GM19397 (cell line): ENCODE measurements around the gene PRAMEF5.
"Not testable (repeated sequence)": the region's sequence is repeated elsewhere in the genome, so short reads cannot be mapped to it uniquely, and the experiment has no call there.

Experiments used
- ATAC-seq: cut with Tn5 transposase; IDR thresholded peaks from one replicate; pipeline ENCODE4 v1.9.1; 2021; ENCODE audit warnings: mild to moderate bottlenecking, moderate library complexity; ENCODE audit not compliant: unreplicated experiment

The PRAMEF5 gene

GRCh38 chr1:13265124-13265523, 11.1 kb downstream of the PRAMEF5 start:
- not testable (repeated sequence) for ATAC-seq

GRCh38 chr1:13277016-13277415, 23.0 kb downstream of the PRAMEF5 start:
- not testable (repeated sequence) for ATAC-seq

- ATAC-seq = not testable (repeated sequence)
Measured at GRCh38 chr1:13279617-13280016, 25.6 kb downstream of the PRAMEF5 start.

GRCh38 chr1:13285037-13285436, 31.0 kb downstream of the PRAMEF5 start, which contains the start of gene PRAMEF8:
TSS of gene PRAMEF8 (minus strand) at chr1:13285137. CDS start at chr1:13284091, 1,046 bp downstream.
- not testable (repeated sequence) for ATAC-seq

- ATAC-seq = not testable (repeated sequence)
Measured at GRCh38 chr1:13289030-13289429, 35.0 kb downstream of the PRAMEF5 start.

- ATAC-seq = not testable (repeated sequence)
Measured at GRCh38 chr1:13297216-13297931, 43.4 kb downstream of the PRAMEF5 start.

- not testable (repeated sequence) for ATAC-seq
Measured at GRCh38 chr1:13298699-13299098, 44.7 kb downstream of the PRAMEF5 start.

- not testable (repeated sequence) for ATAC-seq
Measured at GRCh38 chr1:13302197-13302596, 48.2 kb downstream of the PRAMEF5 start.

- not testable (repeated sequence) for ATAC-seq
Measured at GRCh38 chr1:13303239-13303638, 49.2 kb downstream of the PRAMEF5 start, which contains the start of gene PRAMEF33. TSS of gene PRAMEF33 (plus strand) at chr1:13303539. CDS start at chr1:13305955, 2,416 bp downstream.
